Measurements from ENCODE around the gene ERVMER34-1. TPM values are rescaled to one million over a fixed set of nuclear protein-coding genes. Genes with fewer than 3 reads are reported as not detected.

ERVMER34-1 gene
- total RNA-seq, 4 donors from 2014 or later: 0.40 TPM; not detected in 3

- Histone ChIP-seq H3K4me3 (no peak overlapping the region), H3K27ac (no peak overlapping the region), H3K9me3 (no peaks in the 10 kb centered on the region), H3K27me3 (no peaks in the 10 kb centered on the region), H3K36me3 (peaks cover 0 to 17% (median 0%) of the 10 kb centered on the region in 3 donors), H3K4me1 (peaks cover 3 to 28% (median 12%) of the 10 kb centered on the region in 4 donors)
- no peak for TF ChIP-seq CTCF (IDR thresholded peaks at IDR 0.05)
- TF ChIP-seq POLR2A (IDR thresholded peaks at IDR 0.05): no peak
- no peak for DNase-seq
Observed at GRCh38 chr4:52718123-52718522, 33.1 kb downstream of the ERVMER34-1 start.

- TF ChIP-seq POLR2A (IDR thresholded peaks at IDR 0.05): no peak
- TF ChIP-seq CTCF (IDR thresholded peaks at IDR 0.05): no peak
- Histone ChIP-seq H3K36me3 (peaks cover 0 to 17% (median 0%) of the 10 kb centered on the region in 3 donors), H3K4me1 (peaks cover 3 to 27% (median 12%) of the 10 kb centered on the region in 4 donors), H3K27ac (no peak overlapping the region), H3K27me3 (no peaks in the 10 kb centered on the region), H3K4me3 (no peak overlapping the region), H3K9me3 (no peaks in the 10 kb centered on the region)
- no peak for DNase-seq
Observed at GRCh38 chr4:52716364-52717151, 34.7 kb downstream of the ERVMER34-1 start.

- no peak for TF ChIP-seq POLR2A (IDR thresholded peaks at IDR 0.05)
- TF ChIP-seq CTCF (IDR thresholded peaks at IDR 0.05): no peak
- peaks cover 0 to 17% (median 0%) of the 10 kb centered on the region in 3 donors for H3K36me3 ChIP-seq
- DNase-seq: no peak
- no peaks in the 10 kb centered on the region for H3K27me3 ChIP-seq
- no peak overlapping the region for H3K27ac ChIP-seq
- H3K4me1 ChIP-seq: peaks cover 3 to 27% (median 12%) of the 10 kb centered on the region in 4 donors
- no peaks in the 10 kb centered on the region for H3K9me3 ChIP-seq
- H3K4me3 ChIP-seq: no peak overlapping the region
Observed at GRCh38 chr4:52715914-52716313, 35.3 kb downstream of the ERVMER34-1 start.

GRCh38 chr4:52715255-52715897 lies 35.8 kb downstream of the ERVMER34-1 start:
- H3K9me3 ChIP-seq: no peaks in the 10 kb centered on the region
- H3K27me3 ChIP-seq: no peaks in the 10 kb centered on the region
- no peak overlapping the region for H3K4me3 ChIP-seq
- no peak overlapping the region for H3K27ac ChIP-seq
- H3K36me3 ChIP-seq: peaks cover 0 to 17% (median 0%) of the 10 kb centered on the region in 3 donors
- TF ChIP-seq CTCF (IDR thresholded peaks at IDR 0.05) (no peak), POLR2A (IDR thresholded peaks at IDR 0.05) (no peak)
- no peak for DNase-seq
- H3K4me1 ChIP-seq: peaks cover 3 to 27% (median 12%) of the 10 kb centered on the region in 4 donors

GRCh38 chr4:52714597-52715254 lies 36.5 kb downstream of the ERVMER34-1 start:
- Histone ChIP-seq H3K4me3 (no peak overlapping the region), H3K36me3 (peaks cover 0 to 17% (median 0%) of the 10 kb centered on the region in 3 donors), H3K9me3 (no peaks in the 10 kb centered on the region), H3K27me3 (no peaks in the 10 kb centered on the region), H3K27ac (no peak overlapping the region), H3K4me1 (peaks cover 3 to 27% (median 12%) of the 10 kb centered on the region in 4 donors)
- TF ChIP-seq CTCF (IDR thresholded peaks at IDR 0.05) (no peak), POLR2A (IDR thresholded peaks at IDR 0.05) (no peak)
- no peak for DNase-seq
